GM12892 (cell line): ENCODE measurements around the gene LMO2.

ENCODE experiments used
- DNase-seq: peaks from one replicate; pipeline ENCODE4 v3.0.0; 2011; ENCODE audit not compliant: insufficient read length
- FAIRE-seq: peaks from 2 replicates; lab custom pipeline; 2011; peaks lifted over from hg19 to GRCh38; lab: Jason Lieb, UNC
- POLR2A ChIP-seq: IDR thresholded peaks from 2 replicates; pipeline ENCODE4 v1.6.1; 2011; ENCODE audit warnings: low read depth, low read length, control low read depth
- POLR2AphosphoS5 ChIP-seq: IDR thresholded peaks from 2 replicates; pipeline ENCODE4 v1.6.1; 2011; ENCODE audit warnings: low read depth, low read length, control low read depth
- TAF1 ChIP-seq: IDR thresholded peaks from 2 replicates; pipeline ENCODE4 v1.6.1; 2011; ENCODE audit warnings: low read depth, mild to moderate bottlenecking, control low read depth, low read length, borderline replicate concordance

LMO2 gene

GRCh38 chr11:33867561-33867960, 24.3 kb downstream of the LMO2 start:
- FAIRE-seq: no peak

GRCh38 chr11:33866936-33867335, 24.9 kb downstream of the LMO2 start:
- TF ChIP-seq POLR2AphosphoS5 (no peak), TAF1 (no peak), POLR2A (no peak)
- DNase-seq: no peak
- peak; percentile 30 for FAIRE-seq

More at GRCh38 chr11:33867561-33867960, 24.3 kb downstream of the LMO2 start:
- TF ChIP-seq POLR2A (no peak), TAF1 (no peak), POLR2AphosphoS5 (no peak)
- no peak for DNase-seq

- no peak for FAIRE-seq
- no peak for DNase-seq
- no peak for TF ChIP-seq POLR2A
- TF ChIP-seq POLR2AphosphoS5: no peak
- TF ChIP-seq TAF1: no peak
These were observed 27.4 kb downstream of the LMO2 start for GRCh38 chr11:33864479-33864878.

GRCh38 chr11:33863418-33864172, 28.3 kb downstream of the LMO2 start:
- FAIRE-seq: no peak
- DNase-seq: no peak
- TF ChIP-seq POLR2A (no peak), TAF1 (no peak), POLR2AphosphoS5 (no peak)

- TF ChIP-seq TAF1 (no peak), POLR2AphosphoS5 (no peak), POLR2A (no peak)
- FAIRE-seq (no peak), DNase-seq (no peak)
These were observed 29.8 kb downstream of the LMO2 start for GRCh38 chr11:33861941-33862589.

GRCh38 chr11:33861386-33861785, 30.5 kb downstream of the LMO2 start:
- DNase-seq (no peak), FAIRE-seq (no peak)
- TF ChIP-seq POLR2AphosphoS5: no peak

GRCh38 chr11:33860926-33861325, 30.9 kb downstream of the LMO2 start:
- DNase-seq: no peak
- TF ChIP-seq TAF1 (no peak), POLR2A (no peak), POLR2AphosphoS5 (no peak)
- no peak for FAIRE-seq

GRCh38 chr11:33859306-33859705, 32.6 kb downstream of the LMO2 start:
- FAIRE-seq (no peak), DNase-seq (no peak)
- no peak for TF ChIP-seq TAF1
- no peak for TF ChIP-seq POLR2A
- no peak for TF ChIP-seq POLR2AphosphoS5

GRCh38 chr11:33857933-33858371, 33.9 kb downstream of the LMO2 start:
- TF ChIP-seq POLR2AphosphoS5: no peak
- TF ChIP-seq POLR2A: no peak
- no peak for TF ChIP-seq TAF1
- peak; percentile 96 for FAIRE-seq
- peak; percentile 38 for DNase-seq

- no peak for TF ChIP-seq POLR2AphosphoS5
- FAIRE-seq: no peak
- DNase-seq: no peak
These were observed 36.4 kb downstream of the LMO2 start for GRCh38 chr11:33855500-33855899.

- DNase-seq: no peak
- no peak for FAIRE-seq
- TF ChIP-seq POLR2A: no peak
These were observed 43.0 kb downstream of the LMO2 start for GRCh38 chr11:33848717-33849390.

- no peak for FAIRE-seq
- TF ChIP-seq POLR2AphosphoS5 (no peak), POLR2A (no peak), TAF1 (no peak)
- no peak for DNase-seq
These were observed 44.6 kb downstream of the LMO2 start for GRCh38 chr11:33847251-33847650.
